ENCODE data around the gene TSPAN14. TPM values are rescaled to one million over a fixed set of nuclear protein-coding genes. Genes with fewer than 3 reads are reported as not detected.

The TSPAN14 gene
- polyA plus RNA-seq, 1 donor: 57.7 TPM

- DNase-seq: no peak
Observed at GRCh38 chr10:80425901-80426300, 28.2 kb upstream of the TSPAN14 start.

- no peak for DNase-seq
Observed at GRCh38 chr10:80427541-80427940, 26.6 kb upstream of the TSPAN14 start.

DNA sequence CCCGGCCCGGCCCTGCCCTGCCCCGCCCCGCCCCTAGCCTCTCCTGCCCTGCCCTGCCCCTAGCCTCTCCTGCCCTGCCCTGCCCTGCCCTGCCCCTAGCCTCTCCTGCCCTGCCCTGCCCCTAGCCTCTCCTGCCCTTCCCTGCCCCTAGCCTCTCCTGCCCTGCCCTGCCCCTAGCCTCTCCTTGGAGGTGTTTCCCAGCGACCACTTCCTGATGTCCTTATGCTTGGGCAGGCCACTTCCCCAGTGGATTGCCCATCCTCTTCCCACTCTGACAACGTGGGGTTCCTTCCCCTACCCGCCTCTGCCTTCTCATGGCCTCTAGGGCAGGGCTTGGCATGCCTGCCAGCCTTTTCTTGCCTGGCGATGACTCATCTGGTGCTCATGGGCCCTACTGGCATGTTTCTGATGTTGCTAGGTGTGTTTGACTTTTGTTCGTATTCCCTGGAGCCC lies 24.6 kb upstream of the TSPAN14 start:
- no peak for DNase-seq

DNA sequence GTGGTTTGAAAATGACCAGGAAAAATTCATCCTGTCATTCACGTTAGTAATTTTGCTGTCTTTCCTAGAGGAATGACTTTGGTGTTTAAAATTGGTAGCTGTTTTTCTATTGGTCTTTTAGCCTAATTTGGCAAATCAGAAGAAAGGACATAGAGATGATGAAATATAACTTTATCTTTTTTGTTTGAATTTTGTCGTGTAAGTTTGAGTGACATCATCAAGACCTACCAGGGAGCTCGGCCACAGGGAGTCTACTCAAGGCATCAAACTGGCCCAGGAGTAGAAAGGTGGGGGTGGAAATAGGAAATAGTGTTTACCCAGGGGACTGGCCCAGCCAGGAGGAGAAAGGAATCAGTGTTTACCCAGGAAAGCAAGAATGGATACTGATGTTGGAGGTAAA lies 21.0 kb upstream of the TSPAN14 start:
- DNase-seq: no peak

GRCh38 chr10:80436446-80437098 lies 17.5 kb upstream of the TSPAN14 start:
- DNase-seq: no peak

GRCh38 chr10:80437227-80437626 lies 16.9 kb upstream of the TSPAN14 start:
- DNase-seq: no peak

GRCh38 chr10:80441831-80442230 lies 12.3 kb upstream of the TSPAN14 start:
- DNase-seq: no peak

- DNase-seq: no peak
Observed at GRCh38 chr10:80442879-80443278, 11.2 kb upstream of the TSPAN14 start.

- DNase-seq: no peak
Observed at GRCh38 chr10:80443531-80443974, 10.6 kb upstream of the TSPAN14 start.

DNA sequence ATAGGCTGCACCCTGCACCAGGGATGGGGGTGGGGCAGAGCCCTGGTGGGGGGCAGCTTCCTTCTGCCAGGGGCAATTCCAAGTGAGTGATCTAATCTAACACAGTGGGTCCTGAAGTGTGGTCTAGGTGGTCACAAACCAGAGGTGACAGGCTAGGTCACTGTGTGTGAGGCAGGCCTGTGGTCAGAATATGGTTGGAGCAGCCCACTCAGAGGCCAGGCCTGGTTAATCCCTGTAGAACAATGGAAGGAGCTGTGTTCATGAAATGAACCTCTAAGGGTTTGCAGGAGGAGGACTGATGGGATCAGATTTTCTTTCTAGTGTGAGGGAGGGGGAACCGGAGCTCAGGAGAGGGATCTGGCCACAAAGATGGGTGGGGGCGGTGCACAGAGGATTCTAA lies 10.0 kb upstream of the TSPAN14 start:
- DNase-seq: no peak

- peak; percentile 61 for DNase-seq
Observed at GRCh38 chr10:80444646-80445319, 9.3 kb upstream of the TSPAN14 start.

- DNase-seq: no peak
Observed at GRCh38 chr10:80447436-80448190, 6.5 kb upstream of the TSPAN14 start.

- DNase-seq: no peak
Observed at GRCh38 chr10:80448209-80448942, 5.7 kb upstream of the TSPAN14 start.

DNA sequence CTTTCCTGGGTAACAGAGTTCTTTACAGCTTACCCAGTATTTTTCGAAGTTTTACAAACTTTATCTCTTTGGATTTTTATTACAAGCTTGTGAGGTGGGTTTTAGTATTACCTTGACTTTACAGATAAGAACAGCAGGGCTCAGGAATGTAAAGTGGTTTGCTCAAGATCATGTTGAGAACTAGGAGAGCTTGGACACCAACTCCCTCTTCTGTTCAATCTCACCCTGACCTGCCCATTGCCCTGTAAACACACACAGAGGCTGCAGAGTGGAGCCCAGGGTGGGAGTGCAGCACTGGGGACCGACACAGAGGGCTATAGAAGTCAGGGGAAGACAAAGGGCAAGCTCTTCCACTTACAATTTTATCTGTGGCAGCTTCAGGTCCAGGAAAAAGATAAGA lies 4.6 kb upstream of the TSPAN14 start:
- no peak for DNase-seq

DNA sequence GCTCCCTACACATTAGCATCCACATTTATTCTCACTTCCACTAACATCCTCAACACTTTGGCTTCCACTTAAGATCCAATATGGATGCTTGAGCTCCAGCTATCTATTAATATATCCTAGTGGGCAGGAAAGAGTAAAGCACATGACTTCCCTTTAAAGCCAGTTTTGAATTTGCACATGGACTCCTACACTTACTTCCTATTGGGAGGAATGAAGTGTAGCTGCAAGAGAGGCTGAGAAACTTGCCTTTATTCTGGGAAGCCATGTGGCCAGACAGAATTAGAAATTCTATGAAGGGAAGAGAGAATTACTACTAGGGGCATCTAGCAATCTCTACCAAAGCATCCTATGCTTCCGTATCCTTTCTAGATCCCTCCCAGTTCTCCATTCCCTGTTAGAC lies 3.0 kb upstream of the TSPAN14 start:
- no peak for DNase-seq

DNA sequence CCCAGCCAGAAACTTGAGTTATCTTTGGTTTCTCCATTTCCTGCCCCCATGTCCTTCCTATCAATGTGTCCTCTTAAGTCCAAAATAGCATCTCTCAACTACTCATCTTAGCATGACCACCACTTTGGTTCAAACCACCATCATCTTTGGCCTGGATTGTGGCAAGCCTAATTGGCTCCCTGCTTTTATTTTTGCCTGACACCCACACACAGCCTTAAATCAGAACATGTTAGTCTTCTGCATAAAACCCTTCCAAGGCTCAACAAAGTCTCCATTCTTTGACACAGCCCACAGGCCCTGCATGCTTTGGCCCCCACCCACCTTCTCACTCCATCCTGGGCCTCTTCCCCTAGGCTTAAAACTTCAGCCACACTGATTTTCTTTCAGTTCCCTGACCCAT lies 2.0 kb upstream of the TSPAN14 start:
- no peak for DNase-seq

GRCh38 chr10:80452640-80453039 lies 1.5 kb upstream of the TSPAN14 start:
- DNase-seq: no peak

GRCh38 chr10:80453056-80453841 lies 861 bp upstream of the TSPAN14 start:
- no peak for DNase-seq

DNA sequence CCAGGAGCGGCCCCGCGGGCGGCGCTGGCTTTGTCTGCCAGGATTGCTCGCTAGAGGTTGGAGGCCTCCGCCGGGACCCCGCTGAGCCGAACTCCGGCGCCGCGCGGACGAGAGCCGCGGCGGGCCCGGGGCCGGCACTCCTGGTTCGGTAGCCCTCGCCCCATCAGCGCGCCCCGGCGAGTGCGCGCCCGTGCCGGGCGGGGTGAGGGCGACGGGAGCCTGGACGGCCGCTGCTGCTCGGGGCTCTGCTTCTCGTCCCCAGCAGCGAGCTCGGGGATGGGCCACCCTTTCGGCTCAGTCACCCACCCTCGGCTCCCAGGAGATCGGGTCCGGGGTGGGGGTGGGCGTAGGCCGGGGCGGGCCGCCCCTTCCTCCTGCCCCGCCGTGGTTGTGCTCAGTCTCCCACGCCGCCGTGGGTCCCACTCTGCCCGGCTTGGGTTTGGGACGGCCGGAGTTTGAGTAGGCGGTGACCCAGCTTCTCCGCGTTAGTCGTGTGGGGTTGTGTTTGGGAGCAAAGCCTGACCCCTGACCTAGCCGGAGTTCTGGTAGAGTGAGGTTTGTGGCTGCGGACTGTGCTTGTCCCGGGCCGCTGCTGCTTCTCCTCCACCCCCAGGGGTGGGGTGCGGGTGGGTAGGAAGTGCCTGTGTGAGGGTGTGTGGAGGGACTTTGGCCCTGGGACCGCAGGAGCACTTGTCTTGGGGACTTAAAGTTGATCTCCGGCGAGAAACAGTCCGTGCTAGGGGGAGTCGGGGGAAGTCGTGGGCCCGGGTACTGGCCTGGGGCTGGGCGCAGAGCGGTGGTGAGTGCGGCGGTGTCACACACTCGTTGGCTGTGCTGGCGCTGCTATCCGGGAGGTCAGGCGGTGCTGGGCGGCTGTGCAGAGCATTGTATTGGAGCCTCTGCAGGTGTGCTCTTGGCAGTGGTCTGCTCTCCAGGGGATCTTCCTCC lies 677 bp downstream of the TSPAN14 start:
- DNase-seq: no peak

DNA sequence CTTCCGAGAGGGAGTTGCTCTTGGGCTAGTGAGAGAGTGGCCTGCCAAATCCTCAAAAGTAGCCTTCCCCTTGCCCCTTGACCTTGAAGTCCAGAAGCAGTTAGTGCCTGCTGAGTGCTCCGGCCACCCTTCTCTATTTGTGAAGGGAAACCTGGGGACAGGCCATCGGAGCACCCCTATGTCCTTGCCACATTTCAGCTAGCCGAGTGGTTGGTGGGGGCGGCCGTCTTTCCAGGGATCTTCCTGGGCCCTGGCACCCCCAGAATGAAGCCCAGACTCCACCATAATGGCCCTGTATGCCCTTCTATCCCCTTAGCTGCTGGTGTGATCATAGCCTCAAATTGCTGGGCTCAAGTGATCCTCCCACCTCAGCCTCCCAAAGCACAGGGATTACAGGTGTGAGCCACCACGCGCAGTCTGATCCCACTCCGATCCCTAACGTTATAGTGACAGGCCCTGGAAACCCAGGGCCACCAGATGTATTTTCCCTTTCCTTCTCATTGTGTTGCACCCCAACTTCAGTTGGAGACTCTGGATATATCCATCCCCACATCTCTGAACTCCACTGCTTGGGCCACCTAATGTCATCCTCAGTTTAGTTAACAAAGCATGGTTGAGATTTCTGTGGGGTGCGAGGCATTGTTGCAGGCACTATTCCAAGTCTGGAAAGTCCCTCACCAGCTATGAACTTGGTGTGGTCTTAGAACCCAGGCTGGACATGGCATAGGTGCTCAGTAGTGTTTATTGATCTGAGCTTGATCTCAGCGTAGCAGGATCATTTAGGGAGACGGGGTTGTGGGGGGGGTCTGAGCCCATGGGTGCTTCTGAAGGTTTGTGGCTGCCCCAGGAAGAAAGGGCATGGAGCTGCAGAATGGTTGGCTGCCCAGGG lies 1.6 kb downstream of the TSPAN14 start:
- DNase-seq: no peak
